ENCODE results near the gene KCND1.
A peak's percentile ranks its signal among the peaks of the same experiment; 100 is the strongest.

KCND1 gene

GRCh38 chrX:49001521-49002090 is 30.0 kb upstream of the KCND1 start:
- no peak for TF ChIP-seq CTCF (IDR thresholded peaks at IDR 0.05; ENCODE audit: control insufficient read depth, insufficient read depth, low read depth, low read length, missing control alignments)
- peak overlapping the region; percentile 79 for H3K4me3 ChIP-seq (ENCODE audit: control insufficient read depth, low read depth, low read length)
- no peak for DNase-seq (ENCODE audit: low read depth)

- H3K4me3 ChIP-seq (ENCODE audit: control insufficient read depth, low read depth, low read length) = no peak overlapping the region
- TF ChIP-seq CTCF (IDR thresholded peaks at IDR 0.05; ENCODE audit: control insufficient read depth, insufficient read depth, low read depth, low read length, missing control alignments) = no peak
- no peak for DNase-seq (ENCODE audit: low read depth)
These were observed 29.0 kb upstream of the KCND1 start for GRCh38 chrX:49000636-49001035.

- no peak for TF ChIP-seq CTCF (IDR thresholded peaks at IDR 0.05; ENCODE audit: control insufficient read depth, insufficient read depth, low read depth, low read length, missing control alignments)
- no peak for DNase-seq (ENCODE audit: low read depth)
- H3K4me3 ChIP-seq (ENCODE audit: control insufficient read depth, low read depth, low read length) = no peak overlapping the region
These were observed 27.4 kb upstream of the KCND1 start for GRCh38 chrX:48999030-48999429.

GRCh38 chrX:48998391-48998790 is 26.7 kb upstream of the KCND1 start:
- no peak for DNase-seq (ENCODE audit: low read depth)
- TF ChIP-seq CTCF (IDR thresholded peaks at IDR 0.05; ENCODE audit: control insufficient read depth, insufficient read depth, low read depth, low read length, missing control alignments) = no peak
- no peak overlapping the region for H3K4me3 ChIP-seq (ENCODE audit: control insufficient read depth, low read depth, low read length)

- no peak overlapping the region for H3K4me3 ChIP-seq (ENCODE audit: control insufficient read depth, low read depth, low read length)
- no peak for TF ChIP-seq CTCF (IDR thresholded peaks at IDR 0.05; ENCODE audit: control insufficient read depth, insufficient read depth, low read depth, low read length, missing control alignments)
- no peak for DNase-seq (ENCODE audit: low read depth)
These were observed 26.2 kb upstream of the KCND1 start for GRCh38 chrX:48997865-48998264.

- no peak overlapping the region for H3K4me3 ChIP-seq (ENCODE audit: control insufficient read depth, low read depth, low read length)
- no peak for TF ChIP-seq CTCF (IDR thresholded peaks at IDR 0.05; ENCODE audit: control insufficient read depth, insufficient read depth, low read depth, low read length, missing control alignments)
- DNase-seq (ENCODE audit: low read depth) = no peak
These were observed 25.8 kb upstream of the KCND1 start for GRCh38 chrX:48997455-48997854.

- no peak for DNase-seq (ENCODE audit: low read depth)
- no peak for TF ChIP-seq CTCF (IDR thresholded peaks at IDR 0.05; ENCODE audit: control insufficient read depth, insufficient read depth, low read depth, low read length, missing control alignments)
These were observed 25.3 kb upstream of the KCND1 start for GRCh38 chrX:48996969-48997368.

More at GRCh38 chrX:48996969-48997368, 25.3 kb upstream of the KCND1 start:
- H3K4me3 ChIP-seq (ENCODE audit: control insufficient read depth, low read depth, low read length) = no peak overlapping the region

Measured in AG09309 (cell line).